HepG2 (cell line): ENCODE data around the gene AGER. TPM values are rescaled to one million over a fixed set of nuclear protein-coding genes. Genes with fewer than 3 reads are reported as not detected.

Experiments used
- DNMT3B ChIP-seq: conservative IDR thresholded peaks from 2 replicates; pipeline ENCODE4 v1.6.1; 2016; ENCODE audit warnings: missing biosample characterization, control low read depth
- FLYWCH1 ChIP-seq: sonication (generic); formaldehyde crosslinking; IDR thresholded peaks from 2 replicates; pipeline ENCODE4 v1.8.1; 2023; ENCODE audit warnings: mild to moderate bottlenecking, missing genetic modification reagents
- FOXO4 ChIP-seq: sonication (generic); formaldehyde crosslinking; conservative IDR thresholded peaks from 2 replicates; pipeline ENCODE4 v1.8.1; 2023; ENCODE audit warnings: missing genetic modification reagents
- GMEB1 ChIP-seq: sonication (generic); formaldehyde crosslinking; IDR thresholded peaks from 2 replicates; pipeline ENCODE4 v1.5.1; 2020; ENCODE audit warnings: missing genetic modification reagents, mild to moderate bottlenecking, borderline replicate concordance
- HMG20B ChIP-seq: conservative IDR thresholded peaks from 2 replicates; pipeline ENCODE4 v1.6.1; 2016; ENCODE audit warnings: missing genetic modification reagents, missing compliant biosample characterization
- KLF6 ChIP-seq: IDR thresholded peaks from 2 replicates; pipeline ENCODE4 v1.8.0; 2016; ENCODE audit warnings: missing biosample characterization, missing genetic modification reagents
- SIX4 ChIP-seq: sonication (generic); formaldehyde crosslinking; IDR thresholded peaks from 2 replicates; pipeline ENCODE4 v1.4.0; 2020; ENCODE audit warnings: missing genetic modification reagents
- SMAD3 ChIP-seq: sonication (generic); formaldehyde crosslinking; IDR thresholded peaks from 2 replicates; pipeline ENCODE4 v1.4.0; 2020; ENCODE audit warnings: missing genetic modification reagents
- TIGD3 ChIP-seq: sonication (generic); formaldehyde crosslinking; IDR thresholded peaks from 2 replicates; pipeline ENCODE4 v1.5.1; 2020; ENCODE audit warnings: mild to moderate bottlenecking, missing genetic modification reagents, borderline replicate concordance
- UBTF ChIP-seq: sonication (generic); formaldehyde crosslinking; IDR thresholded peaks from 2 replicates; pipeline ENCODE4 v1.4.0; 2020; ENCODE audit warnings: mild to moderate bottlenecking, missing genetic modification reagents
- ZFP1 ChIP-seq: IDR thresholded peaks from 2 replicates; pipeline ENCODE4 v1.6.1; 2016
- ZNF331 ChIP-seq: sonication (generic); formaldehyde crosslinking; IDR thresholded peaks from 2 replicates; pipeline ENCODE4 v1.4.0; 2020; ENCODE audit warnings: missing genetic modification reagents
- ZNF33B ChIP-seq: sonication (generic); formaldehyde crosslinking; IDR thresholded peaks from 2 replicates; pipeline ENCODE4 v1.5.1; 2020; ENCODE audit warnings: mild to moderate bottlenecking, missing genetic modification reagents
- ZNF639 ChIP-seq: conservative IDR thresholded peaks from 2 replicates; pipeline ENCODE4 v1.6.1; 2018; ENCODE audit warnings: missing genetic modification reagents
- ZNF740 ChIP-seq: sonication (generic); formaldehyde crosslinking; IDR thresholded peaks from 2 replicates; pipeline ENCODE4 v1.4.0; 2020; ENCODE audit warnings: missing genetic modification reagents
- ZNF839 ChIP-seq: sonication (generic); formaldehyde crosslinking; IDR thresholded peaks from 2 replicates; pipeline ENCODE4 v1.4.0; 2020; ENCODE audit warnings: missing genetic modification reagents, mild to moderate bottlenecking, borderline replicate concordance
- polyA plus RNA-seq, 8 experiments: library from polyadenylated mRNA; depleted of rRNA in 3 of 8; stranded (reverse) in 7 of 8; unstranded in 1 of 8; fragments of >200 nt; fragmentation: Illumina TruSeq in 4 of 8; extraction: Trizol in 4 of 8; gene quantifications; 2 replicates each; pipeline versions ENCODE4 v1.2.1 to v1.2.3, GENCODE V29; 2011 to 2016; ENCODE audit warnings: low read depth in 4 of 8, missing spikeins in 1 of 8, mixed read lengths in 1 of 8; ENCODE audit not compliant: insufficient read depth in 1 of 8
- total RNA-seq, 5 experiments: library from RNA; depleted of rRNA; stranded (reverse); fragments of >200 nt; fragmentation: Illumina TruSeq; extraction: Trizol; gene quantifications; 2 replicates each; pipeline ENCODE4 v1.2.3, GENCODE V29; 2016; ENCODE audit warnings: low read depth in 1 of 5
- TF ChIP-seq, protein P1 (sequence below): sonication (generic); formaldehyde crosslinking; conservative IDR thresholded peaks from 2 replicates; pipeline ENCODE4 v1.4.0; 2020; ENCODE audit warnings: mild to moderate bottlenecking, missing genetic modification reagents, moderate library complexity

AGER gene
- total and polyA plus RNA-seq, 2 of the 13 experiments (the other 11 are each of a cell fraction or from before 2014, with no cell fraction given), result 1.9 to 5.1 TPM

DNA sequence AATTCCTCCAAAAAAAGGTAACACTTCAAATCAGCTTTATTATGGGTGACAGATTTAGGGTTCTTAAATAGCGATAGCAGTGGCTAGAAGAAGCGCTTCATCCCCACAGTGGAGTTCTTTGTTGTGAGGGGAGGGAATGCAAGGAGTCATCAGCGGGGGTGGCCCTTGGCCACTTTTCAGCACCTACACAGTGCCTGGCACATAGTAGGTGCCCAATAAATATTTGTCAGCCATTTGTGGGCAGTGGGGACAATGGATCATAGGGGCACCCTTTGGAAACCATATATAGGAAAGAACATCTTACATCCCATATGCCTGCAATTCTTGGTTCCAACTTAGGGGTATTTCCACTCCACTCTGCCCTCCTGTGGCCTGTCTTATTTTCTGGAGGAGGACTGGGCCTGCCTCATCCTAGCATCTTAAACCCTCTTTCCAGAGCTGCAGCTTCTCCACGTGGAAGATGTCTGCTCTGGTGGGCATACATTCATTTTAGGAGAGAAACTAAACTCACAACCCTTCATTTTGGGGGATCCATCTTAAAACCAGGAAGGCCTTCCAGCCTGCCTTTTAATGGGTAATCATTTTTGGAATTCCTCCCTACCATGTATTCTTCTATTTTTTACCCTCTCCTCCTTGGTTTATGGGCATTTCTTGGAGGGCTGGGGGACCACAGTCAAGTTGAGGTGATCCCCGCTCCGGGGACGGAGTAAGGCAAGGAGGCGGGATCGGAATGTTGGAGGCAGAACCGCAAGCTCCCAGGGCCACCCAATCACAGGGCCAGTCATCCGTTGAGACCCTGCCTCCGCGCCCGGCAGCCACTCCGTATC lies 11.0 kb upstream of the AGER start (continued):
- TF ChIP-seq GMEB1 (CRISPR knock-in tag) (no peak), SIX4 (CRISPR knock-in tag) (no peak), HMG20B (CRISPR knock-in tag) (no peak), DNMT3B (no peak; the same call in 1 of the 2 replicates), ZNF839 (no peak), ZFP1 (CRISPR knock-in tag) (no peak), FOXO4 (CRISPR knock-in tag) (no peak), ZNF639 (CRISPR knock-in tag) (no peak), ZNF33B (CRISPR knock-in tag) (no peak; the same call in none of the 2 replicates), ZNF331 (CRISPR knock-in tag) (no peak), TIGD3 (no peak), SMAD3 (CRISPR knock-in tag) (no peak), UBTF (CRISPR knock-in tag) (no peak), KLF6 (CRISPR knock-in tag) (no peak; the same call in 1 of the 2 replicates), ZNF740 (CRISPR knock-in tag) (no peak), FLYWCH1 (CRISPR knock-in tag) (no peak)
- TF ChIP-seq, protein P1, sequence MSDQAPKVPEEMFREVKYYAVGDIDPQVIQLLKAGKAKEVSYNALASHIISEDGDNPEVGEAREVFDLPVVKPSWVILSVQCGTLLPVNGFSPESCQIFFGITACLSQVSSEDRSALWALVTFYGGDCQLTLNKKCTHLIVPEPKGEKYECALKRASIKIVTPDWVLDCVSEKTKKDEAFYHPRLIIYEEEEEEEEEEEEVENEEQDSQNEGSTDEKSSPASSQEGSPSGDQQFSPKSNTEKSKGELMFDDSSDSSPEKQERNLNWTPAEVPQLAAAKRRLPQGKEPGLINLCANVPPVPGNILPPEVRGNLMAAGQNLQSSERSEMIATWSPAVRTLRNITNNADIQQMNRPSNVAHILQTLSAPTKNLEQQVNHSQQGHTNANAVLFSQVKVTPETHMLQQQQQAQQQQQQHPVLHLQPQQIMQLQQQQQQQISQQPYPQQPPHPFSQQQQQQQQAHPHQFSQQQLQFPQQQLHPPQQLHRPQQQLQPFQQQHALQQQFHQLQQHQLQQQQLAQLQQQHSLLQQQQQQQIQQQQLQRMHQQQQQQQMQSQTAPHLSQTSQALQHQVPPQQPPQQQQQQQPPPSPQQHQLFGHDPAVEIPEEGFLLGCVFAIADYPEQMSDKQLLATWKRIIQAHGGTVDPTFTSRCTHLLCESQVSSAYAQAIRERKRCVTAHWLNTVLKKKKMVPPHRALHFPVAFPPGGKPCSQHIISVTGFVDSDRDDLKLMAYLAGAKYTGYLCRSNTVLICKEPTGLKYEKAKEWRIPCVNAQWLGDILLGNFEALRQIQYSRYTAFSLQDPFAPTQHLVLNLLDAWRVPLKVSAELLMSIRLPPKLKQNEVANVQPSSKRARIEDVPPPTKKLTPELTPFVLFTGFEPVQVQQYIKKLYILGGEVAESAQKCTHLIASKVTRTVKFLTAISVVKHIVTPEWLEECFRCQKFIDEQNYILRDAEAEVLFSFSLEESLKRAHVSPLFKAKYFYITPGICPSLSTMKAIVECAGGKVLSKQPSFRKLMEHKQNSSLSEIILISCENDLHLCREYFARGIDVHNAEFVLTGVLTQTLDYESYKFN (CRISPR knock-in tag), result no peak
